ENCODE results near the gene GNG7.
"Not testable (repeated sequence)": the region's sequence is repeated elsewhere in the genome, so short reads cannot be mapped to it uniquely, and the experiment has no call there.

The GNG7 gene

DNA sequence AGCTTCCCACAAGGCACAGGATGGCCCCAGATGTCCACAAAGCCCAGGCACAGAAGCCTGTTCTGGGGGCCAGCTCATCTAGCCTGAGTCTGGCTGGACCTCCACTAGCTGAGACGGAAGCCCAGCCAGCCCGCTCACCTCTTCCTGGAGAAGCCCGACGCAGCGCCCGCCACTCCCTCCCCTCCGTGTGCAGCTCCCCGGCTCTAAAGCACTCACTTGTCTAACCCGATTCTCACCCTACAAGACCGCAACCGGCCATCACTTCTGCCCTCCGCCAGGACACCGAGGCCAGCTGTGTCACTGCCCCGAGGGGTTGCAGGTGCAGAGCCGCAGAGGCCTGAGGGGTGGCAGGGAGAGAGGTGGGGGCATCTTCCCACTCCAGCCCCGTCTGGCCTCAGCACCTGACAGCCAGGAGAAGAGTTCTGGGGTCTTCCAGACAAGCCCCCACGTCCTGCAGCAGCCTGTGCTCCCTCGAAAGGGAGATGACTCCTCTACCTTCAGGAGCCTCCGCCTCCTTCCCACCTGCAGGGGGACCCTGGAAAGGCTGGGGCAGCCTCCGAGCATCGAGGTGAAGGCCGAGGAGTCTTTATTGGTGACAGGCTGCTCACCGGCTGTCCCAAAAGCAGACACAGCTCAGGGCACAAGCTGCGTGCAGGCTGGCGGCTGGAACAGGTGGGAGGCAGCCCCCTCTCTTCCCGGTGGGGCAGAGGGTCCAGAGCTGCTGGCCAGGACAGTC, 24.6 kb upstream of the GNG7 start:
- no peak for DNase-seq (ENCODE audit: low read depth in 2 of 2)

DNA sequence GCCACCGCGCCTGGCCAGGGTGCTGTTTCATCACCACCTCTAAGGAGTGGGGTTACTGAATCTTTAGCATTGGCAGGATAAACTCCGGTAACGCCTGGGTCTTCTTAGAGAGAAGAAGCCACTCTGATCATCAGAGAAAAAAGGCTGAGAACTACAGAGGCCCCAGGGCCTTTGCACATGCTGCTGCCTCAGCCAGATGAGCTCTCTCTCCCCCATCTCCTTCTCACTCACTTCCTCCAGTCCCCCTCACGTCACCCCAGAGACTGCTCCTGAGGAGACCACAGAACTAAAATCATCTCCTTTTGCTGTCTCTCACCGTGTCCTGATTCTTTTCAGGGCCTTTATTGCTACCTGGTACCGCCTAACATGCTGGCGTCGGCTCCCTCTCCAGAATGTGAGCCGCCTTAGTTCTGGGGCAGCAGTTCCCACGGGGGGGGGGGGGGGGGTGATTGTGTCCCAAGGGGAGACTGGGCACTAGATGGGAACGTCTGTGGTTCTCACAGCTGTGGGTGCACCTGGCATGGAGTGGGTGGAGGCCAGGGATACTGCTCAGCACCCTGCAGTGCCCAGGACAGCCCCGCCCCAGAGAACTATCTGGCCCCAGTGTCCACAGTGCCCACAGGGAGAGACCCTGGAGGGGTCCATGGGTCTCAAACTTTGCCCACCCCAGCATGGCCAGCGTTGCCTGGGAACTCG, 23.8 kb upstream of the GNG7 start:
- no peak for DNase-seq (ENCODE audit: low read depth in 2 of 2)

DNA sequence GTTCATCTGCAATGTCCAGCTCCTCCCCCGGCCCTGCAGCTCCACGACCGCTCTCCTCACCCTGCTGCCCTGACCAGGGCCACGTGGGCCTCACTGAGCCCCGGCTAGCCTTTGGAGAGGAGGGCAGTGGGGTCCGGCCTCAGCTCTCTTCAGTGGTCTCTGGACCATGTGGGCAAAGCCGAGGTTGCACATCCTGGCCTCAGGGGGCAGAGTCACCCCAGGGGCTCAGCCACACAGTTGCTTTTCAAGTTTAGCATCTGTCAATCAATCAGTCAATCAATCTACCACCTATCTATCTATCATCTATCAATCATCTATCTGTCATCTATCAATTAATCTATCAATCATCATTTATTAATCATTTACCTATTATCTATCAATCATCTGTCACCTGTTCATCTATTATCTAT, 21.7 kb upstream of the GNG7 start:
- DNase-seq (ENCODE audit: low read depth in 2 of 2): no peak

DNA sequence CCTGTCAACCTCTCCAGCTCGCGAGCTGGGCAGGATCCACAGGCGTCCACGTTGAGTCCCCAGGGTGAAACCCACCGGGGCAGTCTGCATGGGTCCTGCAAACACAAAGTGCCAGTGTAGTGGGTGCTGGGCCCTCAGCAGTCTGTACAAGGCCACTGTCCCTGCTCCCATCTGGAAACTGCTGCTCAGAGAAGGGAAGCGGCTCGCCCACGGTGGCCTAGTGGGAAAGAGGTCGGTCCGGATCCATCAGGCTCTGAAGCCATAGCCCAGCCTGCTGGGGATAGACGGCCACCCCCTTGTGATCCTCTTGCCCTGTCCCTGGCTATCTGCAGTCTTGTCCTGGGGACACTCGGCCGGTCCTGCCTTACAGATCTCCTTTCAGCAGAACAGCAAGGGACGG, 21.3 kb upstream of the GNG7 start:
- DNase-seq (ENCODE audit: low read depth in 2 of 2): no peak

DNA sequence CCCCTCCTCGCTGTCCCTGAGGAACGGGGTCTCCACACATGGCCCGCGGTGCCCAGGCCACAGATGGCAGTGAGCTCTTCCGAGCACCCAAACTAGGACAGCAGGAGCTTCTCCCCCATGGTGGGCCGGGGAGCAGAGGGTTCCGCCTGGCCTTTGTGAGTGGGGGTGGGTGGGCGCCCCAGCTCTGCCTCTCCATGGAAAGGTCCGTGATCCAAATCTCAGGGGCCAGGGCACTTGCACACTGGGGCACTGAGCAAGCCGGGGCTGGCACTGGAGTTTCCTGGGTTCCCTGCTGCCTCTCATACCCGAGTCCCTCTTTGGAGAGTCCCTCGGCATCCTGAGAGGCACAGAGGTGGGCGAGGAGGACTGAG, 20.8 kb upstream of the GNG7 start:
- DNase-seq (ENCODE audit: low read depth in 2 of 2): no peak

DNA sequence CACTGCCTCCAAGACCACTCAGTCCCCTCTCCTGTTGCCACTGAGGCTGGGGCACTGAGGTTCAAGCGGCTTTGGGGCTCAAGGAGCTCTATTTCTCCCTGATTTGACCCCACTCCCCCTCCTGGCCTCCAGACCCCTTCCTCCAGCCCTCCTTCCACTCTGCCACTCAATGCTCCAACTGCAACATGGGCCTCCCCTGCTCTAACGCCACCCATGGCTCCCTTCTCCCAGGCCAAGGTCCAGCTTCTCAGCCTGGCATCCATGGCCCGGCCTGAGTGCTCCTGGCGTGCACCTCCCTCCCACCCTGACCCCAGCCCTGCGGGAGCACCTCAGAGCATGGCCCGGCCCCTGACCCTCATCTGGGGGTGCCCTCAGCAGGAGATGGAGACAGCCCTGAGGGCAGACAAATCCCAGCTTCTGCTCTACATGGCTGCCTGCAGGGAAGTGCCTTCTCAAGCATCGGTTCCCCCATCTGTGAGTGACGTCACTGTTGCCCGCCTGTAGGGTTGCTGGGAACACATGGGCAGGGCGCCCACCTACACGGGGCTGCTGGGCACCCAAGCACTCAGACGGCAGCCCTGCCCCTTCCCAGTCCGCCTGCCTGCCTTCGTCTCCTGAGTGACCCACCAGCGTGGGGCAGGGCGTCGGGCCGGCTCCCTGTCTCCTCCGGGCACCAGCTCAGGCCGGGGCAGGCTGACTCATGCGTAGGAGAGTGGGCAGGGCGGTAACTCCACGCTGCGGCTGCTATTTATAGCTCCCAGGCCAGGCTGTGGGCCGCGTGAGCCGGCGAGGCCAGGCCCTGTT, 20.2 kb upstream of the GNG7 start:
- DNase-seq (ENCODE audit: low read depth in 2 of 2): no peak

DNA sequence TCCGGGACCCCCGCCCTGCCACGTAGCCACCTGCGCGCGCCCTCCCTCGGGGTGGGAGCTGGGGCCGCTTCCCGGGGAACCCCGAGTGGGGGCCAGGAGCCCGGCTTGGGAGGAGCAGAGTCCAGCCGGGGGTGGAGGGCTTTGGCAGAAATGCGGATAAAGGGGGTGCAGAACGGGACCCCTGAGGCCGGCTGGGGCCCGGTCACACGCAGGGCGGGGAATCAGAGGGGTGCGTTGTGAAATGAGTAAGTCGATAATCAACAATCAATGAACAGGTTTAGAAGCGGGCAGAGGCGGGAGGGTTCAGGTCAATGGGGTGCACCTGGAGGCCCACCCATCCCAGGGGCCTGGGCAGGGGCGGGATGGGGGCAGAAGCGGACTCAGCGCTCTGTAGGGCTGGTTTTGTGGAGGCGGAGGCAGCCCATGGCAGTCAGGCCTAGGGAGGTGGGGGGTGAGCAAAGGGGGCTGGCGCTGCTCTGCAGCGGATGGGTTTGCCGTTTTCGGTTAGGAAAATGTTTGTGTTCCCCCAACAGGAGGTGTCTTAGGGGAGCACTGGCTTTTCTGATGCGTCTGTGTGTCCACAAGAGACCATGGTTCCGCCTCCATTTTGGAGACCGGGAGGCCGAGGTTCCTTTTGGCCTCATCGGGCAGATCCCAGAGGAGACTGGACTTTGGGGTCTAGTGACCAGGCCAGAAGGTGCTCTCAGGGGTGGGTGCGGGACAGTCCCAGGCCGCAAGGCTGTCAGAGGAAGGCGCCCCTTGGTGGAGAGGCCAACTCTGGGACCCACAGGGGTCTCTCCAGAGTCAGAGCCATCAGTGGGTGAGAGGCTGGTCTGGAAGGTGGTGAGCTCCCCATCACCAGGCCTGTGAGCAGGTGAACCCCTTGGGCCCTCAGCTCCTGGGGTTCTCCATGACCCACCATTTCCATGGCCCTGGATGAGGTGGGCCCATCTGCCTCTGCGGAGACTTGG, 19.4 kb upstream of the GNG7 start:
- DNase-seq (ENCODE audit: low read depth in 2 of 2): no peak

DNA sequence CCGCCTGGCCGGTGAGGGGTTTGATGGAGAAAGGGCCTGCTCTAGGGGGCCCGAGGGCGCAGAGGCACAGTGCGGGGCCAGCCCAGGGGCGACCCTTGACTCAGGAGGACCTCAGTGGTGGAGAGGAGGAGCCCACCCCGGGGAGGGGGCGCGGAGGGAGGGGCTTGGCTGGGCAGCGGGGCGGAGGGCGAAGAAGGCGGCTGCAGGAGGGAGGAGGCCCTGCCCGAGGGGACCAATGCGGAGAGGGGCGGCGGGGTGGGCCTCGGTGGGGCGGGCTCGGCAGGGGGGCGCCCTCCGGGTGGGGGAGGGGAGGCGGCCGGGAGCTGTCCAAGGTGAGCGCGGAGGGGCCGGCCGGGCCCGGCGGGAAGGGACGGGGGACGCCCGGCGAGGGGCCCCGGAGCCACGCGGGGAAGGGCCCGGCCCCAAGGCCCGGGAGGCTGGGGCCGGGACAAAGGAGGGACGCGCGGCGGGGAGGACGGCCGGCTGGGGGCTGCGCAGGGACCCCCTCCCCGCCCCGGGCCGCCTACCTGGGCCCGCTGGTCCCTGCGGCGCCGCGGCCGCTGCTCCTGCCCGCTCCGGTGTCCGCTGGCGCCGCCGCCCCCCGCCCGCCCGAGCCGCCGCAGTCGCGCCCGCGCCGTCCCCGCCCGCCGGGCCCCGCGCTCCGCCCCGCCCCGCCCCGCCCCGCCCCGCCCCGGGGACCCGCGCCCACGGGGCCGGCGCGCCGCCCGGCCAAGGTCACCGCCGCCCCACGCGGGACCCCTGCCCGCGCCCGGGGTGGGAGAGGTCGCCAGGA, 18.5 kb upstream of the GNG7 start, which contains the start of gene DIRAS1:
TSS of gene DIRAS1 (minus strand) at position 596 of the 793 bp plus-strand sequence. CDS start 3,566 bp downstream, outside the sequence.
- no peak for DNase-seq (ENCODE audit: low read depth in 2 of 2)

DNA sequence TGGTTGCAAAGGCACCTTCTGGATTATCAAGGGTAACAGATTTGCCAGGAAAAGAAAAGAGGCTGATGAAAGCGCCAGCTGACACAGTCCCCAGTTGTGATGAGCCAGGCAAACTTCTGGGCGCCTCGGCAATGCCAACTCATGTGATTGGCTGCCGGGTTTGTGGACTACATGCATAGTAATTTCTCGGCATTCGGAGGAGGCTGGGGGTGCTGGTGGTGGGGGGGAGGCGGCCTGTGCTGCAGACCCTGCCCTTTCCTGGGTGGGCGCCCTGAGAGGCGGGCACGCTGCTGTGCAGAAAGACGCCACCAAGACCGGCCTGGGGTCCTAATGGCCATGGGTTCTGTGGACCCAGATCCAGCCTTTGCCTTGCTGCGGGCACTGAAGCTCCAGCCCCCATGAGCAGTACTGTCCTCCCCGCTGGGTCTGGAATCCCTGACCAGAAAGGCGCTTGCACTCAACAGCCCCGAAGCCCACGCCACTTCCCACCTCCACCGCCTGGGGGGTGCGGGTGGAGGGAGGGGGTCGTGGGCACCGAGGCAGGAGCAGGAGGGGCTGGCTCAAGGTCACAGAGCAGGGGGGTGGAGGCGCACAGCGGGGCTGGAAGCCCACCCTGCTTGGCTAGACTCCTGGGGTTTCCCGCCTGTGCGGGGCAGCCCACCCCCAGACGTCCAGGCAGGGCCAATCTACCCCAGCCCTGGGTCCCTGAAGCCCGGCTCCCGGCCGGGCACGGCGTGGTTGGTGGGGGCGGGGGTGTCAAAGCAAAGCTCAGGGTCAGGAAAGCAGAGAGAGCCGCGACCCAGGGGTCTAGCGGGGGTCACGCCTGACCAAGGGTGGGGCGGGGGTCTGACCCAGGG, 17.7 kb upstream of the GNG7 start:
- DNase-seq (ENCODE audit: low read depth in 2 of 2): no peak

DNA sequence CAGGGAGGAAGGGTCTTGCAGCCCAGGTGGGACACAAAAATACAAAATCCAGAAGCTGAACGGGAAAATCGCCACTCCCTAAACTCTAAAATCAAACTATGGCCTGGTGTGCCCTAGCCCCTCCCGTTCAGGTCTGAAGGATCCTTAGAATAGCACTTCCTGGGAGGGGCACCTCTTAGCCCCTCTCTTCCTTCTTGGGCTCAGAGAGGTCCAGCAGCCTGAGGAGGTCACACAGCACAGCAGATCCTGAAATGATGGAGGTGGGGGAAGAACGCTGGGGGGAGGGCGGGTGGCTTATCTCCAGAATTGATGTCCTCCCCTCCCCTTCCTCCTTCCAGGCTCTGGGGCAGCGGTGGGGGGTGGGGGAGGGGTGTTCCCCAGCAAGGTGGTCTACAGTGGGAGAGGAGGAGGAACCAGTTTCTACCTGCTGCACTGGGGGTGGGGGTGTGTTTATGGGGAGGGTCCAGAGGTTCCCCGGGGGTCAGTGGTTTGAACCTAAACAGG, 16.8 kb upstream of the GNG7 start:
- no peak for DNase-seq (ENCODE audit: low read depth in 2 of 2)

DNA sequence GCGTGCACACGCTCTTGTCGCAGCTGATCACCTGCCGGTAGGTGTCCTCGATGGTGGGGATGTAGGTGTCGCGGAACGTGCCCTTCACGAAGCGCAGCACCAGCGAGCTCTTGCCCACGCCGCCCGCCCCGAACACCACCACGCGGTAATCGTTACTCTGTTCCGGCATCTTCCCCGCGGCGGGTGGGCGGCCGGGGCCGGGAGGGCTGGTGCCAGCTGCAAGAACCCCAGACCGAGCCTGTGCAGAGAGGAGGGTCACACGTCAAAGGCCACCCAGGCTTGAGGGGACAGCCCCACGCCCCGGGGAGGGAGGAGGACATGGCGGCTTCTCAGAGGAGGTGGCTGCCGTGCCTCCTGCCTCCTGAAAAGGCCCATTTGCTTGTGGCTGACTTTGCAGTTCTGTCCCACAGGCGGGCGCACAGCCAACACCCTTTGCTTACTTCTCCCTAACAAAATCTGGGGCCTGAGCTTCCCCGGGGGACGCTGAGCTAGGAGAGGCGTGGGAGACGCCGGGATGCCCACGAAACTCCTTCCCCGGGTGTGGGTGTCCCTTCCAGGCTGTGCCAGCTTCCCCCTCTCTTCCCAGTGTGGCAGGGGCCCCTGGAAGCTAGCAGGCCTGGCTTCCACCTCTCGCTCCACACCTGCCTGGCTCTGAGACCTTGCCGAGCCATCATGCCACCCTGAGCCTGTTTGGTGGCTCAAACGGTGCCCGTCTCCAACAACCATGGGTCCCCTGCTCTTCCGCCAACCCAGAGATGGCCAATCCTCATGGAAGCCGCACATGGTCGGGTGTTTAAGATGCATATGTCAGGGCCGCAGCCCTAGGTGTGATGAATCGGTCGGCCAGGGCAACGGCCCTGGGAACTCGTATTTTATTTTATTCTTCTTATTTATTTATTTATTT, 15.4 kb upstream of the GNG7 start:
- DNase-seq (ENCODE audit: low read depth in 2 of 2): no peak

DNA sequence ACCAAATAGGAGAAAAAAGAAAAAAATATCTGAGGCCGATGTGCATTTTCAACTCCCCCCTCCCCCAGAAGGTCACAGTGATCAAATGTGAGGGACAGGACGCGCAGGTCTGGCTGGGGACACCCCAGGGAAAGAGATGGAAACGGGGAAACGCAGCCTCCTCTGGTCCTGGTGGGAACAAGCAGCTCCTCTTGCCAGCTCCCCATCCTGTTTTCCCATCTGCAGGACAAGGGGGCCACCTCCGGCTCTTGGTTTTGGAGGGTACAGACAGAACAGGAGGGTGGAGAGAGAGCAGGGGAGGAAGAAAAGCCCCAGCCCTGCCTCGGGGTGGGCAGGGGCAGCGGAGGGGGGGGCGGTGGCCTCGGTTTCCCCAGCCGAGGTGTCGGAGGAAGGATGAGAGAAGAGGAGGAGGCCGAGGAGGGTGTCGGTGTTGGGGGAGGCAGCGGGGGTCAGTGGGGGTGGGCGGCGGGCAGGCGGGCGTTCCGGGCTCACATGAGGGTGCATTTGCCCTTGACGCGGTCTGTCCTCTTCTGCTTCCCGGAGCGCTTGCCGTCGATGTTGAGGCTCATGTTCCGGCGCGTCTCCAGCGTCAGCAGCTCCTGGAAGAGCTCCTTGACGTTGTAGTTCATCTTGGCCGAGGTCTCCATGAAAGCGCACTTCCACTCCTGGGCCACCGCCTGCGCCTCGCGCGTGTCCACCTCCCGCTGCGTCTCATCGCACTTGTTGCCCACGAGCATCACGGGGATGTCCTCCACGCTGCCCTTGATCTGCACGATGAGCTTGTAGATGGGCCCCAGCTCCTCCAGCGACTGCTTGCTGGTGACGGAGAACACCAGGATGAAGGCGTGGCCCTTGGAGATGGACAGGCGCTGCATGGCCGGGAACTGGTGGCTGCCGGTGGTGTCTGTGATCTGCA, 14.5 kb upstream of the GNG7 start:
- no peak for DNase-seq (ENCODE audit: low read depth in 2 of 2)

DNA sequence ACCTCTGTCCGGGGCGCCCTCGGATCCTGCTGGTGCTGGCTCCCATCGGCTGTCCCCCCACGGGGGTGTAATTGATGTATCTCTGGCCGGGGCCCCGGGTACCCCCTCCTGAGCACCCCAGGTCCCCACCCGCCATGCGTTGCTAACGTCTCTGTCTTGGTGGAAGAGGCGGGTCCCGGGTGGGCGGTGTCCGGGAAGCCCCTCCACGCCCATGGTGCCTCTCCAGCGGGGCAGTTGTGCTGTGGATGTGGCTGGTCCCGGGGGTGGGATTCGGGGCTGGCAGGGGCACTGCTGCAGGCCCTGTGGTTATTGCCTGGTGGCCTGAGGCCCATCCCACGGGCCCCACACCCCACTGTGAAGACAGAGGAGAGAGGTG, 13.8 kb upstream of the GNG7 start:
- no peak for DNase-seq (ENCODE audit: low read depth in 2 of 2)

DNA sequence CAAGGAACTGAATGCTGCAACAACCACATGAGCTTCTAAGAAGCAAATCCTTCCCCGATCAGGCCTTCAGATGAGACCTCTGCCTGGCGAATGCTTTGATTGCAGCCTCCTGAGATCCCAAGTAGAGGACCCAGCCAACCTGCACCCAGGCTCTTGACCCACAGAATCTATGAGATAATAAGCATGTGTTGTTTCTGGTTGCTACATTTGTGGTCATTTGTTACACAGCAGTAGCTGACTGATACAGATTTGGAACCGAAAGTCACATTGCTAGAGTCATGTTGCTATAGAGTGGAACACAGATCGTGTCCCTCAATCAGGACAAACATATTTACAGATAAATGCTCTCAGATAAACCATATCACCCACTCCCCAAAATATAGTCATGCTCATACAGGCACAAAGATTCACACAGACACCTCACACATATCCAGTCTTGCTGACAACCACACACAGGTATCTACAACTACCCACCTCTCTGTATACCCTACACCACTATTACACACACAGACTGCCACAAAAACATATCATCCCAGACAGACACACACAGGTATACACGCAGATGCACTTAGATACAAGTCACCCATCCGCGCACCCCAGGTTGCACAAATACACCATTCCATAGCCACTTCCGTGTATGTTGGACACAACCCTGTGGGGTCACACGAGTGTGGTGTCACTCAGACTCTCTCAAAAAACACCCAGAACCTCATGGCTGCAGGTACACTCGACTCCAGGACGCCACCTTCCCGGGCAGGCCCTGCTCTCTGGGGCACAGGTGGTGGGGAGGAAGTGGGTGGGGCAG, 13.2 kb upstream of the GNG7 start:
- DNase-seq (ENCODE audit: low read depth in 2 of 2): no peak

DNA sequence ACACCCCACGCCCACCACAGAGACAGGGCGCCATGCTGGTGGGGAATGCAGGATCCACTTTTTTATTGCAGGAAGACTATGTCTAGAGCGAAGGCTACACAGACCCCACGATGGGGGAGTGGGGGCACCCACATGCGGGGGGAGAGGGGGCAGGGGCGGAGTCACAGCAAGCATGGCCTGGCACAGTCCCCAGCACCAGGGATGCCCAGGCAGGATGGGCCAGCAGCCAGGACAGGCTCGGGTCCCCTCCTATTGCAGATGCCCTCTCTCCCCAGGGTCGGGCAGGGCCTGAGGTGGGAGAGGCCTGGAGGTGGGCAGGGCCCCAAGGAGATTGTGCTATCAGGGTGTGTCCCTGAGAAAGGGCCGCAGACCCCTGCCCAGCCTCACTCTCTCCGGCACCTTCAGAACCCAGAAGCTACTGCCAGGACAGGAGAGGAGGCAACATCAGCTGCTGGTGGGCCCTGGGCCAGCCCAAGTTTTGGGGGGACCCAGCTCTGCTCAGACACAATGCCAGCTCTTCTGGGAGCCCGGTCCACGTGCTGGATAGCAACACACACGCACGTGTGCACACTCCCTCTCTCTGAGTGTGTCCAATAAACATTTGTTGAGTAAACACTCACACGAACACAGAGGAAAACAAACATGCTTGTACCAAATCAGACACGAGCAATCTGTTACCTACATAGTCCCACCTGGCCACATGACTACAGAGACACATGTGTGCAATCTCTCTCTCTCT, 12.2 kb upstream of the GNG7 start:
- no peak for DNase-seq (ENCODE audit: low read depth in 2 of 2)

DNA sequence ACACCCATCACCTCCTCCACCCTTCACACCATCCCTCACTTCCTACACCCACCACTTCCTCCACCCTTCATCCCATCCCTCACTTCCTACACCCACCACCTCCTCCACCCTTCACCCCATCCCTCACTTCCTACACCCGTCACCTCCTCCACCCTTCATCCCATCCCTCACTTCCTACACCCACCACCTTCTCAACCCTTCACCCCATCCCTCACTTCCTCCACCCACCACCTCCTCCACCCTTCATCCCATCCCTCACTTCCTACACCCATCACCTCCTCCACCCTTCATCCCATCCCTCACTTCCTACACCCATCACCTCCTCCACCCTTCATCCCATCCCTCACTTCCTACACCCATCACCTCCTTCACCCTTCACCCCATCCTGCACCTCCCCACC, 11.6 kb upstream of the GNG7 start:
- not testable (repeated sequence) for DNase-seq (ENCODE audit: low read depth in 2 of 2)

Measured in stimulated activated CD8-positive, alpha-beta memory T cell treated with anti-CD3 and anti-CD28 coated beads, Interleukin-15, amount 100 ng/mL, for 48 hours (primary cell).